Body of pancreas (tissue), 4 donors: ENCODE measurements around the gene MCRIP1.

ENCODE experiments used
- POLR2A ChIP-seq, 3 donors: fragments of 450-650 bp; IDR thresholded peaks; one replicate each; pipeline ENCODE4 v1.6.1; 2016; ENCODE audit warnings: antibody characterized with exemption in 3 of 3, mild to moderate bottlenecking in 2 of 3
- TF ChIP-seq, protein P1 (sequence below), 7 experiments: fragments of 450-650 bp in 4 of 7; fragments of 200-600 bp in 3 of 7; sonication (generic) in 3 of 7; IDR thresholded peaks; one replicate each; pipeline ENCODE4 v1.5.1; 2016 to 2019; ENCODE audit warnings: antibody characterized with exemption in 7 of 7

GRCh38 chr17:81841866-81842265 lies 8.8 kb upstream of the MCRIP1 start:
- TF ChIP-seq POLR2A (IDR thresholded peaks at IDR 0.05) = peak in 1 of 3 donors; percentile 15
- TF ChIP-seq, protein P1, sequence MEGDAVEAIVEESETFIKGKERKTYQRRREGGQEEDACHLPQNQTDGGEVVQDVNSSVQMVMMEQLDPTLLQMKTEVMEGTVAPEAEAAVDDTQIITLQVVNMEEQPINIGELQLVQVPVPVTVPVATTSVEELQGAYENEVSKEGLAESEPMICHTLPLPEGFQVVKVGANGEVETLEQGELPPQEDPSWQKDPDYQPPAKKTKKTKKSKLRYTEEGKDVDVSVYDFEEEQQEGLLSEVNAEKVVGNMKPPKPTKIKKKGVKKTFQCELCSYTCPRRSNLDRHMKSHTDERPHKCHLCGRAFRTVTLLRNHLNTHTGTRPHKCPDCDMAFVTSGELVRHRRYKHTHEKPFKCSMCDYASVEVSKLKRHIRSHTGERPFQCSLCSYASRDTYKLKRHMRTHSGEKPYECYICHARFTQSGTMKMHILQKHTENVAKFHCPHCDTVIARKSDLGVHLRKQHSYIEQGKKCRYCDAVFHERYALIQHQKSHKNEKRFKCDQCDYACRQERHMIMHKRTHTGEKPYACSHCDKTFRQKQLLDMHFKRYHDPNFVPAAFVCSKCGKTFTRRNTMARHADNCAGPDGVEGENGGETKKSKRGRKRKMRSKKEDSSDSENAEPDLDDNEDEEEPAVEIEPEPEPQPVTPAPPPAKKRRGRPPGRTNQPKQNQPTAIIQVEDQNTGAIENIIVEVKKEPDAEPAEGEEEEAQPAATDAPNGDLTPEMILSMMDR (IDR thresholded peaks at IDR 0.05) = no peak
